WERI-Rb-1 (cell line): ENCODE data around the gene UCK2.

Experiments used
- DNase-seq: peaks from one replicate; pipeline ENCODE4 v3.0.0-alpha.2; 2020
- H3K27ac ChIP-seq: fragments of 250-450 bp; sonication (Bioruptor Pico); 2 replicates; pipeline ENCODE4 v1.5.1; 2020; ENCODE audit warnings: mild to moderate bottlenecking, moderate library complexity
- H3K27me3 ChIP-seq: fragments of 250-450 bp; sonication (Bioruptor Pico); 2 replicates; pipeline ENCODE4 v1.5.1; 2021; ENCODE audit warnings: mild to moderate bottlenecking, low read depth, moderate library complexity; ENCODE audit not compliant: insufficient read depth, severe bottlenecking
- H3K36me3 ChIP-seq: fragments of 250-450 bp; sonication (Bioruptor Pico); 2 replicates; pipeline ENCODE4 v1.5.1; 2020; ENCODE audit warnings: mild to moderate bottlenecking, moderate library complexity
- H3K4me3 ChIP-seq: 2 replicates; pipeline ENCODE4 v1.5.1; 2011; ENCODE audit warnings: low read depth, mild to moderate bottlenecking, control low read depth, low read length
- H3K9me3 ChIP-seq: fragments of 250-450 bp; sonication (Bioruptor Pico); 2 replicates; pipeline ENCODE4 v1.5.1; 2021; ENCODE audit warnings: mild to moderate bottlenecking, moderate library complexity; ENCODE audit not compliant: severe bottlenecking
- TF ChIP-seq, protein P1 (sequence below): IDR thresholded peaks from 2 replicates; pipeline ENCODE4 v1.5.1; 2011; ENCODE audit warnings: low read depth, mild to moderate bottlenecking, control low read depth, inconsistent platforms, low read length

Gene UCK2

DNA sequence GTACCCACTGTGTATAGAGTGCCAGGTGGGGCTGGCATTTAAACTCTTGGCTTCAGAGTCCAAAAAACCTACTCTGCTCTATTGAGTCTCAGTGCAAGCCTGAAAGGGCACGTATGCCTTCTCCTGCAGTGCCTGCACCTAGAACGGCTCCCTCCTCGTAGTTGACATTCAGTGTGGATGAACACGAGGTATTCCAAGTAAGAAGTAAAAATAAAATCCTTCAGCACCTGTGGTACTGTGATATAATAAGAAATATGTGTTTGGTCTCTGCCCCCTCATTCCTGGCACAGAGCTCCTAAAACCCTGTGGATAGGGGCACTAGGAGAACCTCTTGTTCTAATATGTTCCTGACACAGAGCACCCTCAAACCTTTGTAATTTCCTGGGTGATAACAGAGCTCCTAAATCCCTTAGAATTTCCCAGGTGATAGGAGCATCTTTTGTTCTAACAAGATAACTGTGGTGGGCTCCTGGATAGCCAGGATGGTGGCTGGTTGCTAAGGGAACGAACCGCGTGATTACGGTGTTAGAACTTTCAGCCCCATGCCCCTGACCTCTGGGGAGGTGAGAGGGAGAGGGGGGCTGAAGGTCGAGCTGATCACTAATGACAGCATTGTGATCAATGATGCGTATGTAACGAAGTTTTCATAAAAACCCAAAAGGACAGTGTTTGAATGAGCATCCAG, 16.8 kb downstream of the UCK2 start:
- Histone ChIP-seq H3K36me3 (peaks cover 5% of the 10 kb centered on the region; the same call in 1 of the 2 replicates), H3K4me3 (no peak overlapping the region), H3K9me3 (no peaks in the 10 kb centered on the region), H3K27ac (no peak overlapping the region), H3K27me3 (no peaks in the 10 kb centered on the region)
- DNase-seq = no peak
- TF ChIP-seq, protein P1, sequence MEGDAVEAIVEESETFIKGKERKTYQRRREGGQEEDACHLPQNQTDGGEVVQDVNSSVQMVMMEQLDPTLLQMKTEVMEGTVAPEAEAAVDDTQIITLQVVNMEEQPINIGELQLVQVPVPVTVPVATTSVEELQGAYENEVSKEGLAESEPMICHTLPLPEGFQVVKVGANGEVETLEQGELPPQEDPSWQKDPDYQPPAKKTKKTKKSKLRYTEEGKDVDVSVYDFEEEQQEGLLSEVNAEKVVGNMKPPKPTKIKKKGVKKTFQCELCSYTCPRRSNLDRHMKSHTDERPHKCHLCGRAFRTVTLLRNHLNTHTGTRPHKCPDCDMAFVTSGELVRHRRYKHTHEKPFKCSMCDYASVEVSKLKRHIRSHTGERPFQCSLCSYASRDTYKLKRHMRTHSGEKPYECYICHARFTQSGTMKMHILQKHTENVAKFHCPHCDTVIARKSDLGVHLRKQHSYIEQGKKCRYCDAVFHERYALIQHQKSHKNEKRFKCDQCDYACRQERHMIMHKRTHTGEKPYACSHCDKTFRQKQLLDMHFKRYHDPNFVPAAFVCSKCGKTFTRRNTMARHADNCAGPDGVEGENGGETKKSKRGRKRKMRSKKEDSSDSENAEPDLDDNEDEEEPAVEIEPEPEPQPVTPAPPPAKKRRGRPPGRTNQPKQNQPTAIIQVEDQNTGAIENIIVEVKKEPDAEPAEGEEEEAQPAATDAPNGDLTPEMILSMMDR = no peak

DNA sequence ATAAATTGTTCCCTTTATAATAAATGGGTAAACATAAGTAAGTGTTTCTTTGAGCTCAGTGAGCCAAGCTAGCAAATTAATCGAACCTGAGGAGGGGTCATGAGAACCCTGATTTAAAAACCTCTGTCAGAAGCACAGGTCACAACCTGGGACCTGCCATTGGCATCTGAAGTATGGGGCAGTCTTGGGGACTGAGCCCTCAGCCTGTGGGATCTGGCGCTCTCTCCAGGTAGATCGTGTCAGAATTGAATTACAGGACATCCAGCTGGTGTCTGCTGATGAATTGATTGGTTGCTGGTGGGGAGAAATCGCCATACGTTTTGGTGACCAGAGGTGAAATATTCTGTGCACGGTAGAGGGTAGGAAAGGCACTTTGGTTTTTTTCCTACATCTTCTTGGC, 17.5 kb downstream of the UCK2 start:
- H3K27ac ChIP-seq = no peak overlapping the region
- H3K36me3 ChIP-seq = peaks cover 5% of the 10 kb centered on the region; the same call in 1 of the 2 replicates
- H3K4me3 ChIP-seq = no peak overlapping the region
- no peaks in the 10 kb centered on the region for H3K27me3 ChIP-seq
- no peak for DNase-seq
- H3K9me3 ChIP-seq = no peaks in the 10 kb centered on the region
- TF ChIP-seq, protein P1 = no peak

DNA sequence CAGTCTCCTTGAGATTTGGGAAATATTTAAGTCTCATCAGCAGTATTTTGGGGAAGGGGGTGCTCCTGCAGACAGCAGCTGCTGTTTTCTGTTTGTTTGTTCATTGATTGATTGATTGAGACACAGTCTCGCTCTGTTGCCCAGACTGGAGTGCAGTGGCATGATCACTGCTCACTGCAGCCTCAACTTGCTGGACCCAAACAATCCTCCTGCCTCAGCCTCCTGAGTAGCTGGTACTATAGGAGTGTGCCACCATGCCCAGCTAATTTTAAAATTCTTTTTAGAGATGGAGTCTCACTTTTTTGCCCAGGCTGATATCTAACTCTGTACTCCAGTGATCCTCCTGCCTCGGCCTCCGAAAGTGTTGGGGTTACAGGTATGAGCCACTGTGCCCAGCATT, 18.2 kb downstream of the UCK2 start:
- TF ChIP-seq, protein P1 = no peak
- H3K9me3 ChIP-seq = no peaks in the 10 kb centered on the region
- no peak overlapping the region for H3K4me3 ChIP-seq
- DNase-seq = no peak
- no peak overlapping the region for H3K27ac ChIP-seq
- H3K27me3 ChIP-seq = no peaks in the 10 kb centered on the region
- H3K36me3 ChIP-seq = peaks cover 5% of the 10 kb centered on the region; the same call in 1 of the 2 replicates

DNA sequence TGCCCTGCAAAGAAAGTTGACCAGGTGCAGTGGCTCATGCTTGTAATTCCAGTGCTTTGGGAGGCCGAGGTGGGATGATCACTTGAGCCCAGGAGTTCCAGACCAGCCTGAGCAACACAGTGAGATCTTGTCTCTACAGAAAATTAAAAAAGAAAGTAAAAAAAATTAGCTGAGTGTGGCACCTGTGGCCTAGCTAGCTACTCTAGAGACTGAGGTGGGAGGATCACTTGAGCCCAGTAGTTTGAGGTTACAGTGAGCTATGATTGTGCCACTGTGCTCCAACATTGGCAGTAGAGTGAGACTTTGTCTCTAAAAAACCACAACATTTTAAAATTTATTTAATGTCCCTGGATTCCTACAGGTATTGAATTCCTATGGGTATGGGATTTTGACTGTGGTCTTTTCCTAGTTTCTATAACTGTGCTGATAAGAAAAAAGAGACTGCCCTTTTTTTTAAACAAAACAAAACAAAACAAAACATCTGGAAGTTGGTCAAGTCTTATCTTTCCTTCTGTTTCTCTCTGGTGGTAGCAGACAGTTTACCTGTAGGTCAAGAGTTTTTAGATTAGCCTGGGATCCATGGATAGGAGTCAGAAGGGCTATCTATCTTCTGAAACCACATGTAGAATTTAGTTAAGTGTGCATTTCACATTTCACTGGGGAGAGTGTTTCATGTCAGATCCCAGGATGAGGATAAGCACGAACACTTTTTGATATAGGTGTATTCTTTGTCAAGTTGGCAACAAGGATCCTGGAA, 18.8 kb downstream of the UCK2 start:
- peaks cover 5% of the 10 kb centered on the region; the same call in 1 of the 2 replicates for H3K36me3 ChIP-seq
- no peak overlapping the region for H3K4me3 ChIP-seq
- H3K9me3 ChIP-seq = no peaks in the 10 kb centered on the region
- TF ChIP-seq, protein P1 = no peak
- no peak for DNase-seq
- no peaks in the 10 kb centered on the region for H3K27me3 ChIP-seq
- H3K27ac ChIP-seq = no peak overlapping the region

DNA sequence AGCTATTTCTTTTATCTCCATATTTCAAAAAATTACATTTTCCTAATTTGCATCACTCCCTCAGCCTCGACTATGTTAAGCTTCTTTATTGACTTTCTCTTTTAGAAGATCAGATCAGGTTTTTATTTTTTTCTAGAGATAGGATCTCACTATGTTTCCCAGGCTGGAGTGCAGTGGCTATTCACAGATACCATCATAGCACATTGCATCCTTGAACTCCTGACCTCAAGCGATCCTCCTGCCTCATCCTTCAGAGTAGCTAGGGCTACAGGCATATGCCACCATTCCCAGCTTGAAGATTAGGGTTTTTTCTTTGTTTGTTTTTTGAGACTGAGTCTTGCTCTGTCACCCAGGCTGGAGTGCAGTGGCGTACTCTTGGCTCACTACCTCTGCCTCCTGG, 20.1 kb downstream of the UCK2 start:
- TF ChIP-seq, protein P1 = no peak
- DNase-seq = no peak
- Histone ChIP-seq H3K36me3 (peaks cover 5% of the 10 kb centered on the region; the same call in 1 of the 2 replicates), H3K27ac (no peak overlapping the region), H3K27me3 (no peaks in the 10 kb centered on the region), H3K9me3 (no peaks in the 10 kb centered on the region), H3K4me3 (no peak overlapping the region)
